Stimulated activated CD4-positive, alpha-beta T cell treated with anti-CD3 and anti-CD28 coated beads, Interleukin-15, amount 100 ng/mL, for 48 hours (primary cell): ENCODE results near the gene MTFR1L.
"Not testable (repeated sequence)": the region's sequence is repeated elsewhere in the genome, so short reads cannot be mapped to it uniquely, and the experiment has no call there.

Experiments used
- DNase-seq, 2 donors: peaks; one replicate each; pipeline ENCODE4 v3.0.0-alpha.2; 2020; ENCODE audit warnings: low read depth in 2 of 2

Gene MTFR1L

DNA sequence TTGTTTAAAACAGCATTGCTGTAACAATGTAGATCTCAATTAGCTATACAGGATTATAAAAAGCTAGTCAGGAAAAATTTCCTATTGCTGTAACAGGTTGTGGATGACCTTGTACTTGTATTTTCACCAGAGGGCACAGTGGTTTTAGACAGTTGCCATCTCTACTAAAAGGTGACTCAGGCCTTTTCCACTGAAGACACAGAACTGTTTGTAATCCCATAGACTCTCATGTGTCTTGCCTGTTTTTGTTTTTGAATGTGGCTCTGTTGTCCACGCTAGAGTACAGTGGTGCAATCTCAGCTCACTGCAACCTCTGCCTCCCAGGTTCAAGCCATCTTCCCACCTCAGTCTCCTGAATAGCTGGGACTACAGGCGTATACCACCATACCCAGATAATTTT, 5.9 kb downstream of the MTFR1L start:
- no peak for DNase-seq

- no peak for DNase-seq
These were observed 6.8 kb downstream of the MTFR1L start for GRCh38 chr1:25826571-25826970.

DNA sequence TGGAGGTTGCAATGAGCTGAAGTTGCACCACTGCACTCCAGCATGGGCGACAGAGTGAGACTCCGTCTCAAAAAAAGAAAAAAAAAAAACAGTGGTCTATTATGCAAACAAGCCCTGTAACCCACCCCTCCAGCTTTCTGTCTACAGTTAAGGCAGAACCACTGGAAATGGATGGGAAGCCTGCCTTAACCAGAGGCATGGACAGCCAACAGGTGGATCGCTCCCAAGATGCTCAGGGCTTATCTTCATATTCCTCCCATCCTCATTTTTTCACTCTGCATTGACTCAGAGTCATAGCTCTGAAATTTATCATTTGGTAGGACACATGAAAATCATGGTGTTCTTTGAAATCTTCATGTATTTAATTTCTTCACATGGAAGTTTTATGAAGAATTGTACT, 8.7 kb downstream of the MTFR1L start:
- DNase-seq: no peak

- DNase-seq: no peak
These were observed 9.3 kb downstream of the MTFR1L start for GRCh38 chr1:25829046-25829445.

- DNase-seq: no peak
These were observed 11.9 kb downstream of the MTFR1L start for GRCh38 chr1:25831569-25832196.

GRCh38 chr1:25832336-25833037, 12.7 kb downstream of the MTFR1L start:
- DNase-seq: no peak

DNA sequence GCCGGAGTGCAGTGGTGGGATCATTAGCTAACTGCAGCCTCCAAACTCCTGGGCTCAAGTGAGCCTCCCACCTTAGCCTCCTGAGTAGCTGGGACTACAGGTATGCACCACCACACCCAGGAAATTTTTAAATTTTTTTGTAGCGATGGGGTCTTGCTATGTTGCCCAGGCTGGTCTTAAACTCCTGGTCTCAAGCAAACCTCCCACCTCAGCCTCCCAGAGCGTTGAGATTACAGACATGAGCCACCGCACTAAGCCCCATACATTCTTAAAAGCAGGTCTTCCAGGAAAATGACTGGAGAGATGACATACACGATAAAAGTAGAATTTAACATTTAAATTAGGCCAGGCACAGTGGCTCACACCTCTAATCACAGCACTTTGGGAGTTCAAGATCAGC, 13.4 kb downstream of the MTFR1L start:
- DNase-seq: no peak

DNA sequence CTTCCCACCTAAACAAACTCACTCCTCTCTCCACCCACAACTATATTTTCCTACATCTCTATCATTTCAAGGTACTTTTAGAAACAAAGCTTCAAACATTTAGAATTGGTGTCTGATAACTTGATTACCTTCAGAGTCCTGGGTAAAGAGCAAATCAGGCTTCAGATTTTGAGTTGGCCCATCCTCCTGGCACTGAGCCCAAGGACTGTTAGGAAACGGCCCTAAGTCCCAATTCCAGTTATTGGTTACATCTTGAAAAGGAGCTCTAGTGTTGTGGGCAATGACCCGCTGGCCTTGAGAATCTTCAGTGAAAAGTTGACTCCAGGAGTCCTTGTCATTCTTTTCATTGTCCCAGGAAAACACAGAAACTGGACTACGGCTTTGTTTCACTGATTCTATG, 15.1 kb downstream of the MTFR1L start:
- DNase-seq: no peak

DNA sequence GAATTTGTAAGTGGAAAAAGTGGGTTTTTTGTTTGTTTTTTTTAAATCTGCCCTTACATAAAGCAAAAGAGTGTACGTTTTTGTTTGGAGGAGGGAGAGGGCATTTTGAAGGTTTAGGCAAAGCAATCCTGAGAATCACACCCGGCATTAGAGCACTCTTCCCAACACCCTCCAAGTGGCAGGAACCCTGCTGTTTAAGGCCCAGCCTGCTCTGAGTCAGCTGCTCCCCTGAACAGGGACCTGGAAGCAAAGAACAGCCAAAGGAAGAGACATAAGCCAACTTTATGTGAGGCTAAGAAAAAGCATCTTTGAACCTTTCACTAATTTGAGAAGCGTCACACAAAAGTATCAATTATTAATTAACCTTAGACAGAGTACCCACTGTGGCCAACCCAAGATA, 16.9 kb downstream of the MTFR1L start:
- no peak for DNase-seq

GRCh38 chr1:25837262-25837875, 17.6 kb downstream of the MTFR1L start:
- DNase-seq: no peak

DNA sequence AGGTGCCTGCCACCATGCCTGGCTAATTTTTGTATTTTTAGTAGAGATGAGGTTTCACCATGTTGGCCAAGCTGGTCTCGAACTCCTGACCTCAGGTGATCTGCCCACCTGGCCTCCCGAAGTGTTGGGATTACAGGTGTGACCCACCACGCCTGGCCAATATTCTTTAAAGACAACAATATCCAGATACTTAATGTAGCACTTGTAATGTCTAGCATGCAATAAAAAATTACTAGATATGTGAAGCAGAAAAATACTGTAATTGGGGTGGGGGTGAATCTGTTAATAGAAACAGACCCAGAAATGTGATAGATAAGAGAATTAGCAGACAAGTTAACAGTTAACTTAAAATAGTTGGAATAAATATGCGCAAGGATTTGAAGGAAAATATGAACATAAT, 20.1 kb downstream of the MTFR1L start:
- not testable (repeated sequence) for DNase-seq

- DNase-seq: no peak
These were observed 23.7 kb downstream of the MTFR1L start for GRCh38 chr1:25843483-25843882.

GRCh38 chr1:25844536-25845337, 25.0 kb downstream of the MTFR1L start:
- no peak for DNase-seq

DNA sequence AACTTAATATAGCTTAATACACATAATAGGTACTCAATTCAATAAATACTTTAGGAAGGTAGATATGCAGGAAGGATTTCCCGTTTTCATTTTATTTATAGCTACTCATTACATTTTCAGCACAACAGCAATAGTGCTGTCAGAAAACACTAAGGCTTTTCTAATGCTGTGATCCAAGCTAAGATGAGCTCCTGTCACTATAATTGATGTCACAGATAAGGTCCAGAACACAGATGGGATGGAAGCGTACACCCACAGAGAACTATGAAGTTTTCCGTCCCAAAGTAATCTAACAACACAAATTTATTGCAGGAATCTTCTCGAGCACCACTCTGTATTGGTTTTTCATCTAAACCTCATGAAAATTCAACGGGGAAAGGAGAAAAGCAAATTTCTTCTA, 25.9 kb downstream of the MTFR1L start:
- no peak for DNase-seq

DNA sequence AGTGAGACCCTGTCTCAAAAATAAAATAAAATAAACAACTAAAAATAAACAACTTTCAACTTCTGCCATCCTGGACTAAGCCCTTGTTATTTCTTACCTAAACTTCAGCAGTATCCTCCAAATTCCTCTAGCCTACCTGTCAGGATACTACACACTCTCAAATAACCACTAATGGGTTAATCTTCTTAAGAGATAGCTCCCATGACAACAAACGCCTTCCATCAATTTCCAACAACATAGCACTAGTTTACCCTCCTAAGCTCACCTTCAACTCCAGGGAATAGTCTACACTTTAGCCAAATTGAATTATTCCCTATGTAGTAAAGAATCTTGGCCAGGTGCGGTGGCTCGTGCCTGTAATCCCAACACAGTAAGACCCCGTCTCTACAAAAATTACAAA, 28.2 kb downstream of the MTFR1L start:
- DNase-seq: no peak

- DNase-seq: no peak
These were observed 28.8 kb downstream of the MTFR1L start for GRCh38 chr1:25848531-25848930.

DNA sequence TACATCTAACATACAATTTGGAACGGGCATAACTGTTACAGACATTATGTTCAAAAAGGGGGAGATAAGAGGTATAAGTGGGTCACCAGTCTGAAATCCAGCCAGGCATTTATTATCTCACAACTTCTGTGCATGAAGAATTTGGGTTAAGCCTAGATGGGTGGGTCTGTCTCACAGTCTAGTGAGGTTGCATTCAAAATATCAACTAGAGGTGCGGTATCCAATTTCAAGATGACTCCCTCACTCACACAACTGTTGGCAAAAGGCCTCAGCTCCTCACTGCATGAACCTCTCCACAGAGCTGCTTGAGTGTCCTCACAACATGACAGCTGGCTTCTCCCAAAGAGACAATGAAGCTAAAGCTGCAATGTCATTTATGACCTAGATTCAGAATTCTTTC, 34.8 kb downstream of the MTFR1L start:
- no peak for DNase-seq

GRCh38 chr1:25856856-25857255, 37.1 kb downstream of the MTFR1L start:
- no peak for DNase-seq

DNA sequence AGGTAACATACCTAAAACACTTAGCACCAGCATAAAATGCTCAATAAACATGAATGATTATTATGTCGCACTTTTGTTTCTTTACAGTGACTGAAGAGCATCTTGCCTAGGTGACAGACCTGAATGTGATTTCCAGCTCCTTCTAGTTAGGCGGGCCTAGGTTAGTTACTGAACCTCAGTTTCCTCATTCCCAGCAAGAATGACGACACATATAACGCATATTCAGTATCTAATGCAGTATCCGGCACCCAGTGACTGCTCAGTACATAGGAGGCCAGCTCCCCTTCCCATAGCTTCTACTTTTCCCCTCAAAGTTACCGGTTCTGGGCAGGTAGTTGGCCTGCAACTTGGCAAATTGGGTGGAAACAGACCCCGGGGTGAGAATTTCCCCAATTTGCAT, 38.7 kb downstream of the MTFR1L start:
- DNase-seq: no peak

DNA sequence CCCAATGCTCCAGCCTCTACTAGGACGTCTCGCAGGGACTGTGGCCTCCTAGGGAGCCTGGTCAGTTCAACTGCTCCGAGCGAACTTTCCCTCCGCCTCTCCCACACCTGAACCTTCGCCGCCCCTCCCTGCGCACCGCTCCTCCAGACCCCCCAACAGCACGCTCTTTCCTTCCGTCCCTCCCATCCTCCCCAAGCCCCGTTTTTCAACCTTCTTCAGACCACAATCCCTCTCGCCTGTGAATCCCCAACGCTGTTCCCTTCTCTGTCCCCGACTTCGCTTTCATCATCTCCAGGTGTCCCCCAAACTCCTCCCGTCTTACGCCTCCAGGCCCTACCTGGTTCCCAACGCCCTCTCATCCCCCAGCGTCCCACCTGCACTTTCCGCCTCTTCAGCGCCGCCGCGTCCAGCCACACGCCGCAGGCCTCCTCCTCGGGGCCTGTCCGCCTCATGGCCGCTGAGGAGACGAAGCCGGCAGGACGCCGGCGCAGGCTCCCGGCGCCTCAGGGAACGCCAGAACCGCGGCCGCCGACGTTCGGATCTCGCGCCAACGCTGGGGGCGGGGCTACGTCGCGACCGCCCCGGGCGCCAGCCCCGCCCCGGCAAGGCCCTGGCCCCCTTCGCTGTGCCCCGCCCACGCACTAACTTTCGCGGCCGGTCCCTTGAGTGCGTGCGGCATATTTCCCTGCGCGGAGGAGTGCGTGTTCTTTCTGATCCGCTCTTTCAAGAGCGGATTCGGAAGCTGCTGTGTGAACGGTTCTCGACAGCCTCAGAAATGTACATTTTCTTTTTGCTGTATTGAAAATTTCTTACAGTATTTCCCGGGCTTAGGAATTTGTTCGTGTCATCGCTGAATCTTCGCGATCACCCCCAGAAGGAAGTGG, 39.4 kb downstream of the MTFR1L start, which contains the start of gene AUNIP:
AUNIP (minus strand) TSS at position 552 of the 884 bp plus-strand sequence; CDS start at position 452, 100 bp downstream.
- peak; percentile 84 to 89 for DNase-seq
